CD4-positive, alpha-beta memory T cell (primary cell): ENCODE measurements around the gene MACROD2. TPM values are rescaled to one million over a fixed set of nuclear protein-coding genes. Genes with fewer than 3 reads are reported as not detected.

ENCODE experiments used
- CTCF ChIA-PET: fragments of 350-600 bp; sonication (Branson Sonifier 250); formaldehyde crosslinking; loops from one replicate; lab custom pipeline; 2021; ENCODE audit warnings: inconsistent platforms; ENCODE audit not compliant: partially characterized antibody; lab: Charles Lee
- POLR2A ChIA-PET: fragments of 350-600 bp; sonication (Branson Sonifier 250); formaldehyde crosslinking; loops from one replicate; lab custom pipeline; 2021; ENCODE audit not compliant: partially characterized antibody; lab: Charles Lee
- DNase-seq, 5 donors: peaks; one replicate each; pipeline versions ENCODE4 v3.0.0 to v3.0.0-alpha.2; 2020 to 2022; ENCODE audit warnings: mixed read lengths in 1 of 5
- H3K27ac ChIP-seq: one replicate; pipeline ENCODE4 v1.7.0; 2013; ENCODE audit warnings: low read depth, low read length
- H3K27me3 ChIP-seq: 2 replicates; pipeline ENCODE4 v1.7.0; 2013; ENCODE audit warnings: mild to moderate bottlenecking, low read length, moderate library complexity; ENCODE audit not compliant: insufficient read depth
- H3K36me3 ChIP-seq: 2 replicates; pipeline ENCODE4 v1.7.0; 2013; ENCODE audit warnings: mild to moderate bottlenecking, low read length, moderate library complexity; ENCODE audit not compliant: insufficient read depth
- H3K4me1 ChIP-seq: 2 replicates; pipeline ENCODE4 v1.7.0; 2013; ENCODE audit warnings: mild to moderate bottlenecking, low read length, moderate library complexity; ENCODE audit not compliant: insufficient read depth
- H3K4me3 ChIP-seq, 2 donors: one replicate each; pipeline ENCODE4 v1.7.0; 2013; ENCODE audit warnings: low read length in 2 of 2, mild to moderate bottlenecking in 1 of 2
- H3K9me3 ChIP-seq, 2 donors: one replicate each; pipeline ENCODE4 v1.7.0; 2013; ENCODE audit warnings: low read length in 2 of 2, control low read depth in 1 of 2; ENCODE audit not compliant: control insufficient read depth in 1 of 2
- H3K27ac Mint-ChIP-seq, 7 donors: one replicate each; pipeline ENCODE4 v1.8.0; 2020 to 2021; ENCODE audit warnings: mixed read lengths in 7 of 7, mild to moderate bottlenecking in 6 of 7, inconsistent platforms in 3 of 7, moderate library complexity in 3 of 7
- H3K27me3 Mint-ChIP-seq, 2 donors: one replicate each; pipeline ENCODE4 v1.8.0; 2020 to 2021; ENCODE audit warnings: mixed read lengths in 2 of 2
- H3K36me3 Mint-ChIP-seq, 2 donors: one replicate each; pipeline ENCODE4 v1.8.0; 2020 to 2021; ENCODE audit warnings: mixed read lengths in 2 of 2, inconsistent platforms in 1 of 2, mild to moderate bottlenecking in 1 of 2
- H3K4me1 Mint-ChIP-seq, 4 donors: one replicate each; pipeline ENCODE4 v1.8.0; 2020 to 2021; ENCODE audit warnings: mixed read lengths in 4 of 4, mild to moderate bottlenecking in 1 of 4
- H3K4me3 Mint-ChIP-seq, 8 donors: one replicate each; pipeline ENCODE4 v1.8.0; 2020 to 2021; ENCODE audit warnings: mixed read lengths in 8 of 8, mild to moderate bottlenecking in 7 of 8, moderate library complexity in 6 of 8, inconsistent platforms in 3 of 8
- H3K9me3 Mint-ChIP-seq, 8 donors: one replicate each; pipeline ENCODE4 v1.8.0; 2020 to 2021; ENCODE audit warnings: mixed read lengths in 8 of 8, mild to moderate bottlenecking in 5 of 8, inconsistent platforms in 3 of 8, moderate library complexity in 1 of 8
- intact Hi-C: fragments of 100-400 bp; cut with micrococcal nuclease; formaldehyde crosslinking; loops from one replicate; pipeline ENCODE4 v1.15.1; 2023
- polyA plus RNA-seq, 2 donors: library from polyadenylated mRNA; unstranded; fragments of 300-500 nt; fragmentation: Illumina TruSeq; gene quantifications; one replicate each; pipeline ENCODE4 v1.2.3, GENCODE V29; 2021
- total RNA-seq, 2 experiments: library from RNA; stranded (reverse); gene quantifications; one replicate each; pipeline ENCODE4 v1.2.3, GENCODE V29; 2021

Gene MACROD2
- total and polyA plus RNA-seq, 4 experiments from 2014 or later: not detected

- H3K36me3 Mint-ChIP-seq: no peaks in the 10 kb centered on the region
- no peak for DNase-seq
- no peaks in the 10 kb centered on the region for H3K4me1 Mint-ChIP-seq
- CTCF ChIA-PET: no interaction called here
- H3K27ac ChIP-seq: no peak overlapping the region
- H3K9me3 Mint-ChIP-seq: peaks cover 0 to 24% (median 11%) of the 10 kb centered on the region in 8 donors
- peaks cover 0 to 3% of the 10 kb centered on the region in 2 donors for H3K9me3 ChIP-seq
- no peaks in the 10 kb centered on the region for H3K36me3 ChIP-seq
- no peaks in the 10 kb centered on the region for H3K27me3 ChIP-seq
- intact Hi-C loops: no loop called here
- no peak overlapping the region for H3K4me3 ChIP-seq
- no peak overlapping the region for H3K4me3 Mint-ChIP-seq
- H3K27me3 Mint-ChIP-seq: no peaks in the 10 kb centered on the region
- H3K27ac Mint-ChIP-seq: no peak overlapping the region
- POLR2A ChIA-PET: interaction anchor here (0.6 kb wide), 1 partner anchor 12 kb away, joined by 3 read pairs; no protein-coding TSS in a partner anchor
- H3K4me1 ChIP-seq: no peaks in the 10 kb centered on the region
These were observed 347.6 kb downstream of the MACROD2 start for GRCh38 chr20:14342918-14343317.

- CTCF ChIA-PET: no interaction called here
These were observed 348.3 kb downstream of the MACROD2 start for GRCh38 chr20:14343491-14344065.

GRCh38 chr20:14344746-14345145 is 349.4 kb downstream of the MACROD2 start:
- no peaks in the 10 kb centered on the region for H3K4me1 Mint-ChIP-seq
- CTCF ChIA-PET: no interaction called here

More at GRCh38 chr20:14343491-14344065, 348.3 kb downstream of the MACROD2 start:
- Histone ChIP-seq H3K9me3 (peaks cover 0 to 3% of the 10 kb centered on the region in 2 donors), H3K4me3 (no peak overlapping the region), H3K36me3 (no peaks in the 10 kb centered on the region), H3K4me1 (no peaks in the 10 kb centered on the region), H3K27me3 (no peaks in the 10 kb centered on the region), H3K27ac (no peak overlapping the region)
- H3K9me3 Mint-ChIP-seq: peaks cover 0 to 24% (median 11%) of the 10 kb centered on the region in 8 donors
- no peaks in the 10 kb centered on the region for H3K36me3 Mint-ChIP-seq
- no peak for DNase-seq
- H3K27ac Mint-ChIP-seq: no peak overlapping the region
- intact Hi-C loops: no loop called here
- POLR2A ChIA-PET: interaction anchor here (0.6 kb wide), 1 partner anchor 11 kb away, joined by 3 read pairs; no protein-coding TSS in a partner anchor
- no peak overlapping the region for H3K4me3 Mint-ChIP-seq
- H3K27me3 Mint-ChIP-seq: no peaks in the 10 kb centered on the region
- no peaks in the 10 kb centered on the region for H3K4me1 Mint-ChIP-seq

GRCh38 chr20:14355791-14356190 is 360.5 kb downstream of the MACROD2 start:
- ChIA-PET POLR2A (no interaction called here), CTCF (no interaction called here)
- Histone ChIP-seq H3K27me3 (no peaks in the 10 kb centered on the region), H3K4me3 (no peak overlapping the region), H3K27ac (no peak overlapping the region), H3K4me1 (no peaks in the 10 kb centered on the region), H3K9me3 (no peaks in the 10 kb centered on the region), H3K36me3 (no peaks in the 10 kb centered on the region)
- no peaks in the 10 kb centered on the region for H3K27me3 Mint-ChIP-seq
- H3K27ac Mint-ChIP-seq: no peak overlapping the region
- peaks cover 0 to 18% (median 10%) of the 10 kb centered on the region in 8 donors for H3K9me3 Mint-ChIP-seq
- no peak overlapping the region for H3K4me3 Mint-ChIP-seq
- no peaks in the 10 kb centered on the region for H3K36me3 Mint-ChIP-seq
- H3K4me1 Mint-ChIP-seq: no peaks in the 10 kb centered on the region
- DNase-seq: no peak
- intact Hi-C loops: no loop called here

More at GRCh38 chr20:14344746-14345145, 349.4 kb downstream of the MACROD2 start:
- Mint-ChIP-seq H3K4me3 (no peak overlapping the region), H3K27me3 (no peaks in the 10 kb centered on the region), H3K9me3 (peaks cover 0 to 23% (median 11%) of the 10 kb centered on the region in 8 donors), H3K27ac (no peak overlapping the region), H3K36me3 (no peaks in the 10 kb centered on the region)
- H3K4me1 ChIP-seq: no peaks in the 10 kb centered on the region
- no peaks in the 10 kb centered on the region for H3K27me3 ChIP-seq
- no peak for DNase-seq
- no peaks in the 10 kb centered on the region for H3K36me3 ChIP-seq
- H3K27ac ChIP-seq: no peak overlapping the region
- POLR2A ChIA-PET: no interaction called here
- intact Hi-C loops: no loop called here
- H3K9me3 ChIP-seq: no peaks in the 10 kb centered on the region
- no peak overlapping the region for H3K4me3 ChIP-seq

GRCh38 chr20:14360416-14360815 is 365.1 kb downstream of the MACROD2 start:
- no peak overlapping the region for H3K4me3 ChIP-seq
- intact Hi-C loops: no loop called here
- no peak for DNase-seq
- H3K27ac ChIP-seq: no peak overlapping the region
- peaks cover 6 to 31% (median 20%) of the 10 kb centered on the region in 8 donors for H3K9me3 Mint-ChIP-seq
- H3K4me1 Mint-ChIP-seq: no peaks in the 10 kb centered on the region
- CTCF ChIA-PET: no interaction called here
- H3K4me1 ChIP-seq: no peaks in the 10 kb centered on the region
- POLR2A ChIA-PET: no interaction called here
- H3K27ac Mint-ChIP-seq: no peak overlapping the region
- no peaks in the 10 kb centered on the region for H3K36me3 ChIP-seq
- H3K27me3 Mint-ChIP-seq: no peaks in the 10 kb centered on the region
- H3K4me3 Mint-ChIP-seq: no peak overlapping the region
- no peaks in the 10 kb centered on the region for H3K36me3 Mint-ChIP-seq
- H3K27me3 ChIP-seq: no peaks in the 10 kb centered on the region
- H3K9me3 ChIP-seq: no peaks in the 10 kb centered on the region

- intact Hi-C loops: no loop called here
- peaks cover 6 to 38% (median 22%) of the 10 kb centered on the region in 8 donors for H3K9me3 Mint-ChIP-seq
- Histone ChIP-seq H3K9me3 (no peaks in the 10 kb centered on the region), H3K36me3 (no peaks in the 10 kb centered on the region), H3K27me3 (no peaks in the 10 kb centered on the region), H3K27ac (no peak overlapping the region), H3K4me3 (no peak overlapping the region), H3K4me1 (no peaks in the 10 kb centered on the region)
- ChIA-PET POLR2A (no interaction called here), CTCF (no interaction called here)
- no peaks in the 10 kb centered on the region for H3K36me3 Mint-ChIP-seq
- H3K27me3 Mint-ChIP-seq: no peaks in the 10 kb centered on the region
- no peak overlapping the region for H3K27ac Mint-ChIP-seq
- no peak for DNase-seq
- H3K4me1 Mint-ChIP-seq: no peaks in the 10 kb centered on the region
- no peak overlapping the region for H3K4me3 Mint-ChIP-seq
These were observed 366.4 kb downstream of the MACROD2 start for GRCh38 chr20:14361509-14362345.

- H3K27ac Mint-ChIP-seq: no peak overlapping the region
- Histone ChIP-seq H3K4me3 (no peak overlapping the region), H3K27me3 (no peaks in the 10 kb centered on the region), H3K36me3 (no peaks in the 10 kb centered on the region), H3K27ac (no peak overlapping the region), H3K4me1 (no peaks in the 10 kb centered on the region), H3K9me3 (no peaks in the 10 kb centered on the region)
- peaks cover 0 to 4% (median under 1%) of the 10 kb centered on the region in 8 donors for H3K9me3 Mint-ChIP-seq
- ChIA-PET POLR2A (no interaction called here), CTCF (no interaction called here)
- H3K4me3 Mint-ChIP-seq: no peak overlapping the region
- H3K27me3 Mint-ChIP-seq: no peaks in the 10 kb centered on the region
- intact Hi-C loops: no loop called here
- H3K4me1 Mint-ChIP-seq: no peaks in the 10 kb centered on the region
- no peak for DNase-seq
- H3K36me3 Mint-ChIP-seq: no peaks in the 10 kb centered on the region
These were observed 378.9 kb downstream of the MACROD2 start for GRCh38 chr20:14374196-14374595.
